Osteoblast (primary cell): ENCODE data around the gene PTTG2. TPM values are rescaled to one million over a fixed set of nuclear protein-coding genes. Genes with fewer than 3 reads are reported as not detected.

Source experiments
- DNase-seq: peaks from one replicate; pipeline ENCODE4 v3.0.0; 2011; ENCODE audit warnings: low spot score, mixed read lengths; ENCODE audit not compliant: insufficient read length; ENCODE audit errors: missing footprints
- H2AFZ ChIP-seq: 2 replicates; pipeline ENCODE4 v1.6.0; 2011; ENCODE audit warnings: mild to moderate bottlenecking, low read length
- H3K27ac ChIP-seq: 2 replicates; pipeline ENCODE4 v1.5.1; 2011; ENCODE audit warnings: mild to moderate bottlenecking, low read depth, low read length, moderate library complexity
- H3K27me3 ChIP-seq: 2 replicates; pipeline ENCODE4 v1.6.0; 2012; ENCODE audit warnings: mild to moderate bottlenecking, control low read depth, inconsistent platforms, low read length, moderate library complexity; ENCODE audit not compliant: insufficient read depth
- H3K36me3 ChIP-seq: 2 replicates; pipeline ENCODE4 v1.5.1; 2011; ENCODE audit warnings: mild to moderate bottlenecking, low read length, control low read depth, moderate library complexity; ENCODE audit not compliant: insufficient read depth
- H3K4me1 ChIP-seq: 2 replicates; pipeline ENCODE4 v1.5.1; 2011; ENCODE audit warnings: mild to moderate bottlenecking, low read length, control low read depth, moderate library complexity; ENCODE audit not compliant: insufficient read depth
- H3K4me2 ChIP-seq: 2 replicates; pipeline ENCODE4 v1.6.0; 2011; ENCODE audit warnings: mild to moderate bottlenecking, low read length; ENCODE audit not compliant: insufficient read depth
- H3K4me3 ChIP-seq: fragments of 200-600 bp; sonication (generic); 3 replicates; pipeline ENCODE4 v1.5.1; 2012; ENCODE audit warnings: mild to moderate bottlenecking, low read length, inconsistent platforms; ENCODE audit not compliant: insufficient read depth
- H3K79me2 ChIP-seq: 2 replicates; pipeline ENCODE4 v1.6.0; 2012; ENCODE audit warnings: mild to moderate bottlenecking, low read length, control low read depth, inconsistent platforms; ENCODE audit not compliant: insufficient read depth
- H3K9me3 ChIP-seq: 2 replicates; pipeline ENCODE4 v1.5.1; 2011; ENCODE audit warnings: low read depth, low read length, control low read depth
- H4K20me1 ChIP-seq: 2 replicates; pipeline ENCODE4 v1.6.0; 2012; ENCODE audit warnings: mild to moderate bottlenecking, low read length, control low read depth; ENCODE audit not compliant: insufficient read depth
- CTCF ChIP-seq: IDR thresholded peaks from 2 replicates; pipeline ENCODE4 v1.5.1; 2011; ENCODE audit warnings: mild to moderate bottlenecking, low read depth, low read length, moderate library complexity; ENCODE audit errors: extremely low read depth
- total RNA-seq: library from RNA; depleted of rRNA; stranded (reverse); fragments of >200 nt; gene quantifications from 2 replicates; pipeline ENCODE4 v1.2.3, GENCODE V29; 2012

Gene PTTG2
- total RNA-seq, 1 donor, result not detected

- H3K4me3 ChIP-seq, result no peak overlapping the region
- H3K27ac ChIP-seq, result no peak overlapping the region
- no peaks in the 10 kb centered on the region for H3K27me3 ChIP-seq
- no peak overlapping the region for H3K4me2 ChIP-seq
- H3K9me3 ChIP-seq, result no peaks in the 10 kb centered on the region
- H3K36me3 ChIP-seq, result no peaks in the 10 kb centered on the region
- DNase-seq, result no peak
- peaks cover 84% of the 10 kb centered on the region for H3K79me2 ChIP-seq
- peaks cover 10% of the 10 kb centered on the region for H3K4me1 ChIP-seq
- H4K20me1 ChIP-seq, result peaks cover 28% of the 10 kb centered on the region
- TF ChIP-seq CTCF, result no peak
- no peak overlapping the region for H2AFZ ChIP-seq
Measured at GRCh38 chr4:37999965-38000364, 39.8 kb downstream of the PTTG2 start.

GRCh38 chr4:38001927-38002326 lies 41.7 kb downstream of the PTTG2 start:
- H3K27ac ChIP-seq, result no peak overlapping the region
- H3K4me2 ChIP-seq, result no peak overlapping the region
- H3K4me3 ChIP-seq, result no peak overlapping the region
- H3K27me3 ChIP-seq, result no peaks in the 10 kb centered on the region
- peaks cover 32% of the 10 kb centered on the region for H4K20me1 ChIP-seq
- no peak for TF ChIP-seq CTCF
- H3K36me3 ChIP-seq, result no peaks in the 10 kb centered on the region
- peaks cover 15% of the 10 kb centered on the region for H3K4me1 ChIP-seq
- H2AFZ ChIP-seq, result no peak overlapping the region
- H3K79me2 ChIP-seq, result peaks cover 82% of the 10 kb centered on the region
- no peak for DNase-seq
- no peaks in the 10 kb centered on the region for H3K9me3 ChIP-seq

GRCh38 chr4:38002451-38003071 lies 42.4 kb downstream of the PTTG2 start:
- H3K27me3 ChIP-seq, result no peaks in the 10 kb centered on the region
- no peak overlapping the region for H3K27ac ChIP-seq
- H3K9me3 ChIP-seq, result no peaks in the 10 kb centered on the region
- H3K4me2 ChIP-seq, result no peak overlapping the region
- H2AFZ ChIP-seq, result no peak overlapping the region
- no peak for TF ChIP-seq CTCF
- no peak overlapping the region for H3K4me3 ChIP-seq
- peaks cover 81% of the 10 kb centered on the region for H3K79me2 ChIP-seq
- DNase-seq, result no peak
- peaks cover 29% of the 10 kb centered on the region for H4K20me1 ChIP-seq
- peaks cover 15% of the 10 kb centered on the region for H3K4me1 ChIP-seq
- H3K36me3 ChIP-seq, result no peaks in the 10 kb centered on the region

- no peak for DNase-seq
- Histone ChIP-seq H3K9me3 (no peaks in the 10 kb centered on the region), H3K79me2 (peaks cover 82% of the 10 kb centered on the region), H3K4me3 (no peak overlapping the region), H3K27me3 (no peaks in the 10 kb centered on the region), H3K36me3 (no peaks in the 10 kb centered on the region), H2AFZ (no peak overlapping the region), H3K4me1 (peaks cover 15% of the 10 kb centered on the region), H3K4me2 (no peak overlapping the region), H3K27ac (no peak overlapping the region), H4K20me1 (peaks cover 27% of the 10 kb centered on the region)
- TF ChIP-seq CTCF, result no peak
Measured at GRCh38 chr4:38003102-38003501, 42.9 kb downstream of the PTTG2 start.
